Activated gamma-delta T cell treated with anti-CD3 and anti-CD28 coated beads, Interleukin-2, amount 50 U/mL, for 16 hours (primary cell): ENCODE data around the gene PRELP.

Experiments
- DNase-seq: peaks from one replicate; pipeline ENCODE4 v3.0.0-alpha.2; 2020; ENCODE audit warnings: low read depth

The PRELP gene

GRCh38 chr1:203478231-203478630 lies 2.6 kb downstream of the PRELP start:
- DNase-seq = no peak

GRCh38 chr1:203478986-203479385 lies 3.4 kb downstream of the PRELP start:
- DNase-seq = no peak

GRCh38 chr1:203479646-203480045 lies 4.0 kb downstream of the PRELP start:
- DNase-seq = no peak

- DNase-seq = no peak
Observed at GRCh38 chr1:203480084-203480483, 4.5 kb downstream of the PRELP start.

GRCh38 chr1:203480525-203481084 lies 5.0 kb downstream of the PRELP start:
- DNase-seq = peak; percentile 5

- DNase-seq = no peak
Observed at GRCh38 chr1:203481196-203481595, 5.6 kb downstream of the PRELP start.

GRCh38 chr1:203486618-203487370 lies 11.2 kb downstream of the PRELP start:
- no peak for DNase-seq

GRCh38 chr1:203488539-203488938 lies 12.9 kb downstream of the PRELP start:
- DNase-seq = no peak

- DNase-seq = no peak
Observed at GRCh38 chr1:203490607-203491006, 15.0 kb downstream of the PRELP start.

- no peak for DNase-seq
Observed at GRCh38 chr1:203491664-203492063, 16.1 kb downstream of the PRELP start.

- no peak for DNase-seq
Observed at GRCh38 chr1:203492082-203492747, 16.6 kb downstream of the PRELP start.

GRCh38 chr1:203492748-203493130 lies 17.1 kb downstream of the PRELP start:
- DNase-seq = no peak

- no peak for DNase-seq
Observed at GRCh38 chr1:203493901-203494300, 18.3 kb downstream of the PRELP start, which contains the start of gene OPTC. OPTC (plus strand) TSS chr1:203494153; CDS start chr1:203496006, 1,853 bp downstream.

GRCh38 chr1:203495845-203496244 lies 20.2 kb downstream of the PRELP start:
- no peak for DNase-seq

GRCh38 chr1:203497269-203497777 lies 21.7 kb downstream of the PRELP start:
- DNase-seq = no peak

- DNase-seq = no peak
Observed at GRCh38 chr1:203499643-203500278, 24.2 kb downstream of the PRELP start.

- no peak for DNase-seq
Observed at GRCh38 chr1:203500279-203500678, 24.7 kb downstream of the PRELP start.

GRCh38 chr1:203503836-203504235 lies 28.2 kb downstream of the PRELP start:
- no peak for DNase-seq

- DNase-seq = peak; percentile 67
Observed at GRCh38 chr1:203504400-203505250, 29.0 kb downstream of the PRELP start.

GRCh38 chr1:203505526-203506204 lies 30.1 kb downstream of the PRELP start:
- no peak for DNase-seq
